ENCODE data around the gene ERP29.
"Not testable (repeated sequence)": the region's sequence is repeated elsewhere in the genome, so short reads cannot be mapped to it uniquely, and the experiment has no call there.

ERP29 gene

DNA sequence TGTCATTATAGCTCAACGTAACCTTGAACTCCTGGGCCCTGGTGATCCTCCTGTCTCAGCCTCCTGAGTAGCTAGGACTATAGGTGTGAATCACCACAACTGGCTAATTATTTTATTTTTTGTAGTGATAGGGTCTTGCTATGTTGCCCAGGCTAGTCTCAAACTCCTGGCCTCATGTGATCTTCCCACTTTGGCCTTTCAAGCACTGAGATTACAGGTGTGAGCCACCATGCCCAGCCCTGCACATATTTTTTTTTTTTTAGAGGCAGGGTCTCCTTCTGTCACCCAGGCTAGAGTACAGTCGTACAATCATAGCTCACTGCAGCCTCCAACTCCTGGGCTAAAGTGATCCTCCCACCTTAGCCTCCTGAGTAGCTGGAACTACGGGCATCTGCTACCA, 9.2 kb upstream of the ERP29 start:
- no peak for DNase-seq

DNA sequence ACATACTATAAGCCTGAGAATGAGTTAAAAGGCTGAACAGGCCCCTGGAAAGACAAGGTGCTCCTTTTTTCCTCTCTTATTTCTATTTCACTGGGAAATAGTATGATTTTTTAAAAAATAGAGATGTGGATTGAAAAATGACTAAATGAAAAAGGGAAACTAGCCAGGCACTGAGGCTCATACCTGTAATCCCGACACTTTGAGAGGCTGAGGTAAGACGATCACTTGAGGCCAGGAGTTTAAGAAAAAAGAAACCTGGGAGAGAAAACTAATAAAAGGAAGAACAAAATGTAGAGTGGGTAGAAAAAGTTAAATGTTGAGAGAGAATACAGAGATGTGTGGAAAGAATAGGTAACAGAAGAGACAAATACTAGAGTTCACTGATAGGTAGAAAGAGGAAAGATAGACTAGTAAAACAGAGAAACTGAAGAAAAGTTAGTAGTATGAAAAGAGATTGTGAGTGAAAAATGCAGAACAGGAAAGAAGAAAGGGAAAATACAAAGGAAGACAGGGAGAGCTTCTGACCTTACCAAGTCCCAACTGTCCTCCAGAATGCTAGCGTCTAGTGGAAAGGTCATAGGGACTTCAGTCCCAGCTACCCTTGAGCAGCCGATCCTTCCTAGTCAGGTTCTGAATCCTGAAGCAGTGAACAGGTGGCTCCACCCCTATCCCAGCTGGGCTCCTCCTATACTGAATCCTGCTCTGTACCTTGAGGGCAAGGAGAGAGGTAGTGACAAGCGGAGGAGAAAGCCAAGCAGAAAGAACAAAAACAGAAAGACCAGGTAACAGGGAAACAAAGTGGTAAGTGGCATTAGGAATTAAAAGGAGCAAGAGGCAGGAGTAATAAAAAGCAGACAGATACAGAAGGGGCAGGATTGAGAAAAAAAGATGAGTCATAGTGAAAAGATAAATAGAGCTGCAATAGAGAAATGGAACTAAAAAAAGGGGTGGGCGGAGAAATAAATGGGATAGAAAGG, 7.5 kb upstream of the ERP29 start:
- DNase-seq: no peak

DNA sequence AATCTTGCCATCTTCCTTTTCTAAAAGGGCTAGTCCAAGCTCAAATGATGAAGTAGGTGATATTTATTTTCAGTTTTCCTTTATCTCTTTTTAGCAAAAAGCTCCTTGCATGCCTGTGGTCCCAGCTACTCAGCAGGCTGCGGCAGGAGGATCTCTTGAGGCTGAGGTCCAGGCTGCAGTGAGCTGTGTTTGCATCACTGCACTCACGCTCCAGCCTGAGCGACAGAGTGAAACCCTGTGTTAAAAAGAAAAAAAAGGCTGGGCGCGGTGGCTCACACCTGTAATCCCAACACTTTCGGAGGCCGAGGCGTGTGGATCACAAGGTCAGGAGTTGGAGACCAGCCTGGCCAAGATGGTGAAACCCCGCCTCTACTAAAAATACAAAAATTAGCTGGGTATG, 5.3 kb upstream of the ERP29 start:
- DNase-seq: no peak

DNA sequence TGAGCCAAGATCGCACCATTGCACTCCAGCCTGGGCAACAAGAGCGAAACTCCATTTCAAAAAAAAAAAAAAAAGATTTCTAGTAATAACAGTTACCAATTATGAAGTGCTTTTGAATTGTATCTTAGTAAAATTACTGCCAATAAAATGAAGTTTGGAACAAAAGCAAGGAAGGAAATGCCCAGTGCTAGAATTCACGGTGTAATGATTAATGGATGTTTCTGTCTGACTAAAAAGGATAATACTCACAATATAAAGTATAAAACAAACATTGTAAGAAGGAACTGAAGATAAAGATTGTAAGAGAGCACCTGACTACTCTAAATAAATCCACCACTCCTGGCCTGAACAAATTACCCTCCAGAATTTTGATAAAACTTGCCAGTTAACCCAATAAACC, 4.3 kb upstream of the ERP29 start:
- DNase-seq: no peak

DNA sequence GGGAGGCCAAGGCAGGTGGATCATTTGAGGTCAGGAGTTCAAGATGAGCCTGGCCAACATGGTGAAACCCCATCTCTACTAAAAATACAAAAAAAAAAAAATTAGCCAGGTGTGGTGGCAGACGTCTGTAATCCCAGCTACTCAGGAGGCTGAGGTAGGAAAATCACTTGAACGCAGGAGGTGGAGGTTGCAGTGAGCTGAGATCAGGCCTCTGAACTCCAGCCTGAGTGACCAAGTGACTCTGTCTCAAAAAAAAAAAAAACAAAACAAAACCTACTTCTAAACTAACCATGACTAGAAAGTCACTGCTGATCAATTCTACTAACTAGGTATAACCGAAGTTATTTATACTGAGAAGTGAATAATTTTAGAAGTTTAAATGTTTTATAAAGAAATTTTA, 3.6 kb upstream of the ERP29 start:
- not testable (repeated sequence) for DNase-seq

DNA sequence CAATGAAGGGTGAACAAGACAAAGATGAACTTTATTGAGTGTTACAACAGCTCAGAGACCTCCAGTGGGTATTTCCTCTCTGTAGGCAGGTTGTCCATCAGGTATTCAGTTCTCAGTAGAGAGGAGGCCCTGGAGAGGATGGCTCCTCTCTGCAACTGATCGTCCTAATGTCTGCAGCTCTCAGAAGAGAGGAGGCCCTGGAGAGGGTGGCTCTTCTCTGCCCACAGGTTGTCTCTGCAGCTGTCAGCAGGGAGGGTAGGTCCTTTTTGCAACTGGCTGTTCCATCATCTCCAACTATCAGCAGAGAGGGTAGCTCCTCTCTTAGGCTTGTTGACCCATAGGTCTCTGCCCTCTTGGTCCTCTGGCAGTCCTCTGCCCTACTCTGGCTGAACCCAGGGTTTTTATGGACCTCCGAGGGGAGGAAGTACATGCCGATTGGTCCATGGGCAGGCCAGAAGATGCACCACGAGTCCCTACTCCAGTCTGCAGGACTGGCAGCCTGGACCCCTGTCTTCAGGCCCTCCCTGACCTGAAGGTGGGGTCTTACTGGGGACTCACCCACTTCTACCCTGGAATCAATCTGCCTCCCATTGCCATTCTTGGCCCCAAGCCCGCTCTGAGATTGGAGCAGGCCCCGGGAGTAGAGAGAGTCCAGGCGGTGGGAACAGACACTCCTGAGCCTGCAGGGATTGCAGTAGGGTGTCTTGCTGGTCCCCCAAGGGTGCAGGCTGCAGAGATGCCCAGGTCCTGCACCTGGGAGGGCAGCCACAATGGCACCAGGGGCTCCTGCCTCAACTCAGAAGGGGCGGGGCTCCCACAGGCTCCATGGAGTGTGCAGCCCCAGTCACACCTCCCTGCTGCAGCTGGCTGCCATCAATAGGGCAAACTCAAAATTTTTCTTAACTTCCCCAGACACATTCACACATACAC, 2.5 kb upstream of the ERP29 start:
- no peak for DNase-seq

DNA sequence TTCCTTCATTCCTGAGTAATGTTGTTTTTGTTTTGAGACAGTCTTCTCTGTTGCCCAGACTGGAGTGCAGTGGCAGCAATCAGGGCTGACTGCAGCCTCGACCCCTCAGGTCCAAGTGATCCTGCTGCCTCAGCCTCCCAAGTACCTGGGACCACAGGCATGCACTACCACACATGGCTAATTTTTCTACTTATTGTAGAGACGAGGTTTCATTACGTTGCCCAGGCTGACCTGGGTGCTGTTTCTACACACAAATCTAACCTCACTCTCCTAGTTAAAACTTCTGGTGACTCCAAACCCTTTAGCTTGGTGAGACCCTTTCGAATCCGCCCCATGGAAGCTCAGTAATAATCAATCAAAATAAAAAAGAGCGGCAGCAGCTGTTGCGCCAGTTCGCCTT, 1.5 kb upstream of the ERP29 start:
- no peak for DNase-seq

DNA sequence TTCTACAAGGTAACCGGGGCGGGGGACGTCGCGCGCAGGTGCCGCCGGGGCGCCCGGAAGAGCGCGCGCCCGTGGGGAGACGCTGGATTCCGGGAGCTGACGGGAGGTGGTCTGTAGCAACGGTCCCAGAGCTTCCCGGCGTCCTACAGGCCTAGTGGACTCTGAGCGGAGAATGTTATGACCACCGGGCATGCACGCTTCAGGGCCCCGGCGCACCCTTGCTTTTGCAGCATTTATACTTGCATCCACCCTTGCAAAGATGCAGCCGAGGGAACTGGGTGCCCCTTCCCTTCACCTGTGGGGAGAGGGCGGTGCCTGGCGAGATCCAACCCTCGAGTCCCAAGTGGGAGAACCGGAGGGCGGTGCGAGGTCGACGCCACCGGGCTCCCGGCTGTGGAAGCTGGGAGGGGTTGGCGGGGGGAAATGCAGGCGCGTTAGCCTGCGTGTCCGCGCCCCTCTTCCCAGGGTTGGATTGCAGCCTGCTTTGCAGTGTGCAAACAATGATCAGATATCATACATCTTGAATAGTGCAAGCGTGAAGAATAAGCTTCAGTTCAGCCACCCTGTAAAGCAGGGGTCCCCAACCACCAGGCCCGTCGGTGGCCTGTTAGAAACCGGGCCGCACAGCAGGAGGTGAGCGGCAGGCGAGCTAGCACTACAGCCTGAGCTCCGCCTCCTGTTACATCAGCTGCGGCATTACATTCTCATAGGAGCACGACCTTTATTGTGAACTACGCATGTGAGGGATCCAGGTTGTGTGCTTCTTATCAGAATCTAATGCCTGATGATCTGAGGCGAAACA, 576 bp downstream of the ERP29 start:
- peak; percentile 80 for DNase-seq

DNA sequence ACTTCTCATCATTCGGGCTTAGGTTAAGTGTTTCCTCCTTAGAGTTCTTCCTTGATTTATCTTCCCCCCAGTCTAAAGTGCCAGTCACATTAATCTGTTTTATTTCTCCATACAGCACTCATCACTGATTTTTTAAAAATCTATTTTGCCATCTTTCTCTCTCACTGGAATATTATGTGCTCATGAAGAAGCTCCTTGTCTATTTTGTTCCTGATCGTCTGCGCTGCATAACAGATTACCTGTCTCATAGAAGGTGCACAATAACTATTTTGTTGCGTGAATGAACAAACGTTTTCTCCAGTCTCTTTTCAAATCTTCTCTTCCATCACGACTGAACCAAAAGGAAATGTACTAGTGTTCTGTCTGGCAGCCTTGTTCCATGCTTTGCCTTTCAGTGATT, 2.7 kb downstream of the ERP29 start:
- no peak for DNase-seq

DNA sequence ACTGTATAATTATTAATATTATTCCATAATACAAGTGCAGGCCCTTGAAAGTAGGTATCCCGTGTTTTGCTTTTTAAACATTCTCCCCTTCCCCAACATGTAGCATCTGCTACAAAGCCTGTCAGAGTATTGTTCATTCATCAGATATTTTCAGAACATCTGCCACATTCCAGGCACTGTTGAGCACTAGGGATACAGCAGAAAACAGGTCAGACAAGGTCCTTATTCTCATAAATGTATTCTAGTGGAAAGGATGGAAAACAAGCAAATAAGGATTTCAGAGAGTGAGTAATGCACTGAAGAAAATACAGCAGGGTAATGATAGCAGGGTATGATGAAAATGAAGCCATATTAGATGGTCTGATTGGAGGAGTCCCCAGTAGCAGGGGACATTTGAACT, 3.8 kb downstream of the ERP29 start:
- DNase-seq: no peak

DNA sequence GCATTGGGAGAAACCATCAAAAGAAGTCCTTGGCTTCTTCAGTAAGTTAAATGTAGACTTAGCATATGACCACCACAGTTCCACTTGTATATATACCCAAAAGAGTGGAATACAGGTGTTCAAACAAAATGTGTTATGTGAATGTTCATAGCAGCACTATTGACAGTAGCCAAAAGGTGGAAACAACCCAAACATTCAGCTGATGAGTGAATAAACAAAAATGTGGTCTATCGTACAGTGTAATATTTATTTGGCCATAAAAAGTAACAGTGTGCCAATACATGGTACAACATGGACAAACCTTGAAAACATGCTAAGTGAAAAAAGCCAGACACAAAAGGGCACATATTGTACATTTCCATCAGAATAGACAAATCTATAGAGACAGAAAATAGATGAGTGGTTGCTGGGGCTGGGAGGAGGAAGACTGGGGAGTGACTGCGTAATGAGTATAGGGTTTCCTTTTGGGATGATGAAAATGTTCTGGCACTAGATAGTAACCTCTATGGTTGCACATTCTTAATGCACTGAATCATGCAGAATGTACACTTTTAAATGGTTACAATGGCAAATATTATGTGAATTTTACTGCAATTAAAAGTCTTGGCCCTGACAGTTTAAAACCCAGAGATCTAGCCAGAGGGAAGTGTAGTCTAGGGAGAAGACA, 5.5 kb downstream of the ERP29 start:
- DNase-seq: no peak

DNA sequence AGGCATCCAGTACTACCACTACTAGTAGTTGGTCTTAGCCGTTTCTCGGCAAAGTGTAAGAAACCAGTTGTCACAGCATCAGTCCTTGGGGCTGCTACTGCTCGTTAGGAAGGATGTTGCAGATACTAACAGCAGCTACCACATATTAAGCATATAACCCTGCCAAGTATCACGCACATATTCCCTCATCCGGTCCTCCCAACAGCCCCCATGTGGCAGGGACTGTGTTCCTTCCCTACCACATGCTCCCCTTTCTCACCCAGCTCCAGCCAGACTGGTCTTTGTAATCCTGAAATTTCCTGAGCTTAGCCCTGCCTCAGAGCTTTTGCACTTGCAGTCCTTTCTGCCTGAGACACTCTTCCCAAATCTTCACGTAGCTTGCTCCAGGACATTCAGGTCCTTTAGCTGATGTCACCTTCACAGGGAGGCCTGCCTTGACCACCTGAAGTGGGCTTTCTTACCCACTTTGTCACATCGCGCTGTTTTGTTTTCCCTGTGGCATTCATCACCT, 7.8 kb downstream of the ERP29 start:
- no peak for DNase-seq

DNA sequence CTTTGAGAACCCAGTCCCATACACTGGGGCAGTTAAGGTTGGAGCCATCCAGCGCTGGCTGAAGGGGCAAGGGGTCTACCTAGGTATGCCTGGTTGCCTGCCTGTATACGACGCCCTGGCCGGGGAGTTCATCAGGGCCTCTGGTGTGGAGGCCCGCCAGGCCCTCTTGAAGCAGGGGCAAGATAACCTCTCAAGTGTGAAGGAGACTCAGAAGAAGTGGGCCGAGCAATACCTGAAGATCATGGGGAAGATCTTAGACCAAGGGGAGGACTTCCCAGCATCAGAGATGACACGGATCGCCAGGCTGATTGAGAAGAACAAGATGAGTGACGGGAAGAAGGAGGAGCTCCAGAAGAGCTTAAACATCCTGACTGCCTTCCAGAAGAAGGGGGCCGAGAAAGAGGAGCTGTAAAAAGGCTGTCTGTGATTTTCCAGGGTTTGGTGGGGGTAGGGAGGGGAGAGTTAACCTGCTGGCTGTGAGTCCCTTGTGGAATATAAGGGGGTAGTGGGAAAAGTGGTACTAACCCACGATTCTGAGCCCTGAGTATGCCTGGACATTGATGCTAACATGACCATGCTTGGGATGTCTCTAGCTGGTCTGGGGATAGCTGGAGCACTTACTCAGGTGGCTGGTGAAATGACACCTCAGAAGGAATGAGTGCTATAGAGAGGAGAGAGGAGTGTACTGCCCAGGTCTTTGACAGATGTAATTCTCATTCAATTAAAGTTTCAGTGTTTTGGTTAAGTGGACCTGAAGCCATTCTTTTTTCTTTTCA, 9.2 kb downstream of the ERP29 start:
- no peak for DNase-seq

DNA sequence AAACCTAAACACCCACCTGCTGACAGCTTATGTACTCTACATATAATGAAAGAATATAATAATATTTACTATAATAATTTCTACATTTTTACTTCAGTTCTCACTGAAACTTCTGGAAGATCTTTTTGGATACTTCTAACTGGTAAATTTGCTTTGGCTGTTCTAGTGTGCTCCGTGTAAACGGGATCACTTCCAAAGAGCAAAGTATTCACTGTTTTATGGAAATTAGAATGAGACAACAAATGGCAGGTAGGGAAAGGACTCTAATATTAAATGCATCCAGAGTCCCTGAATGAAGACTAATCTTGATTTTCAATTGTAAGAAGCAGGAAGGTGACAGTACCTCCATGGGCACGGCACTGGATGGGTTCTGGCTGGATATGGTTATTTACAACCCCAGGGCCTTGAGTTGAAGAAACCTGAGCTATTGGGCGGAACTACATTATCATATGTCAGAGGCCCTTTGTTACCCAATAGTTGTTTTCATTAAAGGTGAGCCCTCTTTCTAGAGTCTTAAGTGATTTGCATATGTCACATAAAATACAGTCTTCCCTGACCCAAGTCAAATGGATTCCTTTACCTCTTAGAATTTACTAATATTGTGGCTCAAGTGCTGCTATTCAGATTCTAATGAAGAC, 10.7 kb downstream of the ERP29 start:
- DNase-seq: no peak

DNA sequence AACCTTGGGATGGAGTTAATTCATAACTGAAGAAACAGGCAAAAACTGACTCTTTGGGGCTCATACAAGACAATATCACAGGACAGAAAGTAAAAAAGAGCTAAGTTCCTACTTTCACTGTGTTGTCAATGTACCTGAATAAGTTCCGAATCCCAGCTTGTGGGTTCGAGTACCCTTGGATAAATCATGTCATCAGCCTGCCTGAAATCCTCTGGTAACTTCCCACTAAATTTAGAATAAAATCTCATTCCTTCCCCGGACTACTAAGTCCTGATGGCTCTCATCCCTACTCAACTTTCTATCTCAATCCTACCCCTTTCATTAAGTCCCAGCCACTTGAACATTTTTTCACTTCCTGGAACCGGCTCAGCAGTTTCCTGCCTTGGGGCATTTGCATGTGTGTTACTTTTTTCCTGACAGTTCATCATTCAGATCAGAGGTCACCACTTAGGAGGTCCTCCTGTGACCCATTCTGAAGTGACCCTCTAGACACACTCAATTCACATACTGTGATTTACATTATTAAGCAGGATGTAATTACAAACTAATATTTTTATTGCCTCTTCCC, 12.7 kb downstream of the ERP29 start:
- peak; percentile 7 for DNase-seq

DNA sequence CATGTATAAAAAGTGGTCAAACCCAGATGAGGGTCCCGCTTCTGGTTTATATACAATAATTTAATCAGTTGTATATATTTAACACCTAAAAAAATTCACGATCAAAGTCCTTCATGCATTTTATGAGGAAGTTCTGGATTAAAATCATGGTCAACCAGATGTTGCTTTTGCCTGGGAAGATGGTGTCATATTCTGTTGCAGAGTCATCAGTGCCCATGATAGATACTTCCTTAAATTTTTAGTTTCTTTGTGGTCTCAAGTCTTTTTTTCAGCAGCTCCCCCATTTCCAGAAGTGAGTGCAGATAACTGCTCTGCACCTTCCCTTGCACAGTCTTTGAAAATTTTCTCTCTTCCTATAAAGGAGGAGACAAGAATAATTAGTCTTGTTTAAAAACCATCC, 16.1 kb downstream of the ERP29 start:
- DNase-seq: no peak

DNA sequence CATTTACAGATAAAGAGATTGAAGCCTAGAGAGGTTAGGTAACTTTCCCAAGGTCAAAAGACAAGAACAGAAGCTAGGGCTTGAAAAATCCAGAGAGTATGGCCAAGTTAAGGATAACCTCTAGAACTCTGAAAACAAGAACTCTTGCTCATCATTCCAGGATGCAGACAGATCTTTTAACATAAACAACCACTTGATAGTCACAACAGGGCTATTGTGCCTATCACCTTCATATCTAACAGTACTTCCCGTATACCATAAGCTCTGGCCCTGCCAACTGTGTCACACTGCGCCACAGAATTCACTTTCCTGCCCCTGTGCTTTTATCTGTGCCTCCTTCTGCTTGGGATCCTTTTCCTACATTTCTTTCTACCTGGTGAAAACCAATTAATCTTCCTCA, 18.2 kb downstream of the ERP29 start:
- DNase-seq: no peak

DNA sequence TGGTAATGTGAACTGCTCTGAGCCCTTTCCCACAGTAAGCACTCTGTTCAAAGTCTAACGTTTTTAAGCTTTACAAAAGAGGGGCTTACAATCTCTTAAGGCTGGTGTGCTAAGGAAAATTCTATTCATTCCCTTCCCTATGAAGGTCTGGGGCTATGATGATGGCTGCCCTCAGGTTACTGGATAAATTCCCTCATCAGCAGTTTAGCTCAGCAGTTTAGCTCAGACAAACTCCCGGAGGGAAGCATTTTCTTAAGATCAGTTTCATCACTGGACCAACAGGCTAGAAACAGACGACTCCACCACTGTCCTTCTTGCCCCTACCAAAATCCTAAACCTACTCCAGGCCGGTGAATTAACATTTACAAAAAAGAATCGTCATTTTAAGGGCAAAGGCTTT, 19.1 kb downstream of the ERP29 start:
- no peak for DNase-seq

DNA sequence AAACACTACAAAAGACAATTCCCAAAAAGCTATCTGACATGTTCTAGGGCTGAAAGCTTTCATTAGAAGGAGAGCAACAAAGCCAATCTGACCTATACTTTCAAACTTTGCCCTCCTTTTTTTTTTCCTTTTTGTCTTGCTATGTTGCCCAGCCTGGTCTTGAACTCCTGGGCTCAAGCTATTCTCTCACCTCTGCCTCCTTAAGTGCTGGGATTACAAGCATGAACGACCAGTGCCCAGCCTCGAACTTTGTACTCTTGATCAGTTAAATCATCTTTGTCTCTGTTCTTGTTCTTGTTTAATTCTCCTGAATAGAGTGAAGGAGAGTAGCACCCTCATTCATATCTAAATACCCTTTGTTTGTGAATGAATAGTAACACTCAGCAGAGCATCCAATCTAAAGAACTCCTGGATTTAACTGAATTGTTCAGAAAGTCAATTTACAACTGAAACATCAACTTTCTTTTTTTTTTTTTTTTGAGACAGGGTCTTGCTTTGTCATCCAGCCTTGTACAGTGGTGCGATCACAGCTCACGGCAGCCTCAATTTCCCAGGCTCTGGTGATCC, 22.1 kb downstream of the ERP29 start:
- DNase-seq: no peak

DNA sequence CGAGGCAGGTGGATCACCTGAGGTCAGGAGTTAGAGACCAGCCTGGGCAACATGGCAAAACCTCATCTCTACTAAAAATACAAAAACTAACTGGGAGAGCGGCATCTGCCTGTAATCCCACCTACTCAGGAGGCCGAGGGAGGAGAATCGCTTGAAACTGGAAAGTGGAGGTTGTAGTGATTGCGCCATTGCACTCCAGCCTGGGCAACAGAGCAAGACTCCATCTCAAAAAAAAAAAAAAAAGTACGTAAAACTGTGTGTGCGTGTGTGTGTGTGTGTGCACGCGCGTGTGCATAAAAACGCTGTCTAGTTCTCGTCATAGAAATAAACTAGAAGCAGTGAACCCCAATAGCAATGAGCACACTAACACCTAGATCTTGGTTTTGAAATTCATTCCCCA, 23.4 kb downstream of the ERP29 start:
- not testable (repeated sequence) for DNase-seq
